Measurements from ENCODE around the gene CADPS. TPM values are rescaled to one million over a fixed set of nuclear protein-coding genes. Genes with fewer than 3 reads are reported as not detected.

Gene CADPS
- total and polyA plus RNA-seq, 8 donors: 16.1 to 112 (median 26.0) TPM

GRCh38 chr3:62761311-62761710, 113.9 kb downstream of the CADPS start:
- Histone ChIP-seq H3K4me1 (no peaks in the 10 kb centered on the region), H3K27ac (no peak overlapping the region), H3K27me3 (no peaks in the 10 kb centered on the region), H3K36me3 (no peaks in the 10 kb centered on the region), H3K9me3 (no peaks in the 10 kb centered on the region), H3K4me3 (no peak overlapping the region)
- FAIRE-seq: no peak
- no peak for ATAC-seq
- DNase-seq: no peak
- TF ChIP-seq, protein P1, sequence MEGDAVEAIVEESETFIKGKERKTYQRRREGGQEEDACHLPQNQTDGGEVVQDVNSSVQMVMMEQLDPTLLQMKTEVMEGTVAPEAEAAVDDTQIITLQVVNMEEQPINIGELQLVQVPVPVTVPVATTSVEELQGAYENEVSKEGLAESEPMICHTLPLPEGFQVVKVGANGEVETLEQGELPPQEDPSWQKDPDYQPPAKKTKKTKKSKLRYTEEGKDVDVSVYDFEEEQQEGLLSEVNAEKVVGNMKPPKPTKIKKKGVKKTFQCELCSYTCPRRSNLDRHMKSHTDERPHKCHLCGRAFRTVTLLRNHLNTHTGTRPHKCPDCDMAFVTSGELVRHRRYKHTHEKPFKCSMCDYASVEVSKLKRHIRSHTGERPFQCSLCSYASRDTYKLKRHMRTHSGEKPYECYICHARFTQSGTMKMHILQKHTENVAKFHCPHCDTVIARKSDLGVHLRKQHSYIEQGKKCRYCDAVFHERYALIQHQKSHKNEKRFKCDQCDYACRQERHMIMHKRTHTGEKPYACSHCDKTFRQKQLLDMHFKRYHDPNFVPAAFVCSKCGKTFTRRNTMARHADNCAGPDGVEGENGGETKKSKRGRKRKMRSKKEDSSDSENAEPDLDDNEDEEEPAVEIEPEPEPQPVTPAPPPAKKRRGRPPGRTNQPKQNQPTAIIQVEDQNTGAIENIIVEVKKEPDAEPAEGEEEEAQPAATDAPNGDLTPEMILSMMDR (IDR thresholded peaks at IDR 0.05): no peak
- intact Hi-C loops (cut with DNase I): no loop called here

DNA sequence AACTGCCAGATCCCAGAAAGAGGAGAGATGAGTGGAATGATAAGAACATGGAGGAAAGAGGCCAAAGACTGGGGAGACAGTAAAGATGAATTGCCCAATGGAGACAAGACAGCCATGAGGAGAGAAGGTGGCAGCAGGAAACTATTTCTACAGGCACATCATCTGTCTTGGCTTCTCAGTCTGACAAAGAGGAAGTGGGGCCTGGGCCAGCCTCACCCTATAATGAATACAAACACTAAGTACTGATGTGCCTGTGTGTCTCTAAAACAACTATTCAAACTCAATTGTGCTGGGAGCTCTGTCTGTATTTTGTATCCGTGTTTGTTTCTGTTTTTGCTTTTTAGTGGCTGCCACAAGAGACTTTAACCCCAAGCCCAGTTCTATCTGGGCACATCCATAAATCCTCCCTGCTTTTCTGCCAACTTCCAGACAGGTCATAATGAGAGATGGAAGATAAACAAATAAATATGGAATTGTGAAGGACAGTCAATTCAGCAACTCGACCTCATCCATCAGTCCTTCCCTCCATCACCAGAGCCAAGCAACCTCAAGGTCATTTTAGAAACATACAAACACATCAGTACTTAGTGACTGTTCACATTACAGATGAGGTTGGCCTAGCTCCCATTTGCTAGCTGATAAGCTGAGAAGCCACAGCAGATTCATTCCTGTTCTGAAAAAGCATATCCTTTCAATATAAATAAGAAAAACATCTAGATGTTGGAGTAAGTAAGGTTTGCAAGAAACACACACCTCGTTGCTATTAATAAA, 116.7 kb downstream of the CADPS start:
- Histone ChIP-seq H3K27ac (peak overlapping the region in 1 of 4 donors; percentile 22), H3K4me3 (no peak overlapping the region), H3K36me3 (no peaks in the 10 kb centered on the region), H3K27me3 (no peaks in the 10 kb centered on the region), H3K9me3 (no peaks in the 10 kb centered on the region), H3K4me1 (no peaks in the 10 kb centered on the region)
- ATAC-seq: peak in 3 of 4 donors; percentile 18 to 56 (median 22)
- TF ChIP-seq, protein P1 (IDR thresholded peaks at IDR 0.05): no peak
- DNase-seq: no peak
- FAIRE-seq: no peak
- intact Hi-C loops (cut with DNase I): no loop called here
- WGBS, 2 donors: 23 to 36% methylated on average over 3 of the region's 3 CpGs

- no peak for FAIRE-seq
- no peak for ATAC-seq
- 70 to 80% methylated on average over 4 of the region's 4 CpGs for WGBS, 2 donors
Observed at GRCh38 chr3:62757045-62757444, 118.2 kb downstream of the CADPS start.

DNA sequence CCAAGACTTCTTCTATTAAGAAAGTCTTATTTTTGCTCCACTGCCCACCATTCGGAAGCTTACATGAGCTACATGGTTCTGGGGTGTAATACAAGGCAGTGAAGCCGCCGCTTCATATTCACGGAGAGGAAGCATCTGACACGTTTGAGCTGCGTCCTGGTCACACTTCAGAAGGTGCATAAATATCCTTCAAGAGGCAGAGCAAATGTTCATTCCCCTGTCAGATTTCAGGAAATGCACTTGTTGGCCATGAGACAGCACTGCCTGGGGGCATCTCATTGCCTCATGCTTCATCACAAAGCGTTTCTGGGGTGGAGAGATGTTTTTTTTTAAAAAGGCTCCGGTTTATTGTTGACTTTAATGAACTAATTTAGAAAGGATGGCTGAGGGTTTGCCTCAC, 119.9 kb downstream of the CADPS start:
- WGBS, 2 donors: 76 to 82% methylated on average over 8 of the region's 8 CpGs
- H3K27me3 ChIP-seq: no peaks in the 10 kb centered on the region
- no peaks in the 10 kb centered on the region for H3K36me3 ChIP-seq
- ATAC-seq (peak in 2 of 4 donors; percentile 23 to 45), DNase-seq (no peak), FAIRE-seq (no peak)
- H3K9me3 ChIP-seq: no peaks in the 10 kb centered on the region
- intact Hi-C loops (cut with DNase I): no loop called here
- TF ChIP-seq, protein P1 (IDR thresholded peaks at IDR 0.05): no peak
- no peak overlapping the region for H3K4me3 ChIP-seq
- H3K27ac ChIP-seq: no peak overlapping the region
- no peaks in the 10 kb centered on the region for H3K4me1 ChIP-seq

More at GRCh38 chr3:62757045-62757444, 118.2 kb downstream of the CADPS start:
- H3K36me3 ChIP-seq: no peaks in the 10 kb centered on the region
- no peak overlapping the region for H3K27ac ChIP-seq
- no peaks in the 10 kb centered on the region for H3K27me3 ChIP-seq
- H3K4me3 ChIP-seq: no peak overlapping the region
- TF ChIP-seq, protein P1 (IDR thresholded peaks at IDR 0.05): no peak
- H3K9me3 ChIP-seq: no peaks in the 10 kb centered on the region
- intact Hi-C loops (cut with DNase I): no loop called here
- H3K4me1 ChIP-seq: no peaks in the 10 kb centered on the region
- no peak for DNase-seq

DNA sequence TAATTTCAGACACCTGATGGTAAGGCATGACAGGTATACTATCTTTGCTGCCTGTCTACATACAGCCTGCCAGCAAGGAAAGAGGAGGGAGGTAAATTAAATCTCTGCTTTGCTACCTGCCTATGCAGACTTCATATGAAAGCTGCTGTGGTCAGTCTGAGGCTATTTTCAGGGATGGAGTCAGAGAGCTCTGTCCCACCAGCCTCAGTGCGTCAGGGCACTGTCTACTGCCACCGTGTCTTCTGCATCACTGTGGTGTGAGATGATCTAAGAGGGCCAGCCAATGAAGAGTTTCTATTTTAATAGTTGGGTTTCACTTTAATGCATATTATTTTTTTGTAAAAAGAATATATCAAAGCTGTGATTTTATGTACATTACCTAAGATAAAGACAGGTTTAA, 125.6 kb downstream of the CADPS start:
- H3K36me3 ChIP-seq: no peaks in the 10 kb centered on the region
- intact Hi-C loops (cut with DNase I): no loop called here
- H3K4me1 ChIP-seq: peaks cover 0 to 3% (median 0%) of the 10 kb centered on the region in 3 donors
- TF ChIP-seq, protein P1 (IDR thresholded peaks at IDR 0.05): no peak
- 63 to 80% methylated on average over 2 of the region's 2 CpGs for WGBS, 2 donors
- no peaks in the 10 kb centered on the region for H3K27me3 ChIP-seq
- H3K4me3 ChIP-seq: no peak overlapping the region
- H3K27ac ChIP-seq: no peak overlapping the region
- FAIRE-seq: no peak
- H3K9me3 ChIP-seq: no peaks in the 10 kb centered on the region
- DNase-seq: no peak
- ATAC-seq: no peak
